ENCODE data around the gene ISCU.

ISCU gene

GRCh38 chr12:108611884-108612415 is 49.6 kb downstream of the ISCU start:
- Histone ChIP-seq H3K9ac (ENCODE audit: insufficient read length) (no peak overlapping the region), H3K4me3 (no peak overlapping the region), H3K36me3 (ENCODE audit: insufficient read depth, low read length) (no peaks in the 10 kb centered on the region), H3K9me3 (ENCODE audit: low read depth, low read length) (no peaks in the 10 kb centered on the region), H3K27ac (no peak overlapping the region)
- no peak for DNase-seq (ENCODE audit: low read depth, low spot score)
- TF ChIP-seq EZH2 (IDR thresholded peaks at IDR 0.05) (no peak), FOXP2 (optimal IDR thresholded peaks at IDR 0.05; ENCODE audit: control extremely low read depth, extremely low read length, insufficient read depth) (no peak), POLR2AphosphoS5 (IDR thresholded peaks at IDR 0.05; ENCODE audit: borderline replicate concordance, low read depth, low read length) (no peak)

GRCh38 chr12:108612788-108613282 is 50.4 kb downstream of the ISCU start:
- no peak overlapping the region for H3K9ac ChIP-seq (ENCODE audit: insufficient read length)
- no peaks in the 10 kb centered on the region for H3K9me3 ChIP-seq (ENCODE audit: low read depth, low read length)
- no peak for TF ChIP-seq EZH2 (IDR thresholded peaks at IDR 0.05)
- TF ChIP-seq FOXP2 (optimal IDR thresholded peaks at IDR 0.05; ENCODE audit: control extremely low read depth, extremely low read length, insufficient read depth), result no peak
- TF ChIP-seq POLR2AphosphoS5 (IDR thresholded peaks at IDR 0.05; ENCODE audit: borderline replicate concordance, low read depth, low read length), result no peak
- no peak overlapping the region for H3K4me3 ChIP-seq
- no peak for DNase-seq (ENCODE audit: low read depth, low spot score)
- H3K36me3 ChIP-seq (ENCODE audit: insufficient read depth, low read length), result no peaks in the 10 kb centered on the region
- no peak overlapping the region for H3K27ac ChIP-seq

DNA sequence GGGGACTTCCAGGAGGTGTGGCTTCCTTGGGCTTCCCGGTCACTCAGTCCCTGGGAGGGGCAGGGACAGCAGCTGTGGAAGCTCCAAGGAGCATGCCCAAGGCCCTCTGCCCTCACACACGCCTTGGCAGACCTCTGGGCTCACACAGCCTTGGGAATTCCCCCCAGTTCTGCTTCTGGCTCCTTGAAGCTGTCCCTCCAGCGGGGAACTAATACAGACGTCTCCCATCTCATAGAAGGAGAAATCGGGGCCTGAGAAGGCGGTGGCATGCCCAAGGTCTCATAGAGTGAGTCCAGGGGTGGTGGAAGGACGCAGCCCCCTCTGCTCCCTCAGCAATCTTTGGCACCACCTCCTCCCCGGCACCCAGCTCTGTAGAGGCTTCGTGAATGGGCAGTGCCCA is 51.2 kb downstream of the ISCU start:
- H3K27ac ChIP-seq, result no peak overlapping the region
- no peak overlapping the region for H3K4me3 ChIP-seq
- no peaks in the 10 kb centered on the region for H3K36me3 ChIP-seq (ENCODE audit: insufficient read depth, low read length)
- no peak for DNase-seq (ENCODE audit: low read depth, low spot score)
- TF ChIP-seq POLR2AphosphoS5 (IDR thresholded peaks at IDR 0.05; ENCODE audit: borderline replicate concordance, low read depth, low read length) (no peak), EZH2 (IDR thresholded peaks at IDR 0.05) (no peak)
- H3K9me3 ChIP-seq (ENCODE audit: low read depth, low read length), result no peaks in the 10 kb centered on the region
- no peak overlapping the region for H3K9ac ChIP-seq (ENCODE audit: insufficient read length)

- TF ChIP-seq POLR2AphosphoS5 (IDR thresholded peaks at IDR 0.05; ENCODE audit: borderline replicate concordance, low read depth, low read length) (no peak), EZH2 (IDR thresholded peaks at IDR 0.05) (no peak), FOXP2 (optimal IDR thresholded peaks at IDR 0.05; ENCODE audit: control extremely low read depth, extremely low read length, insufficient read depth) (no peak)
- Histone ChIP-seq H3K9me3 (ENCODE audit: low read depth, low read length) (no peaks in the 10 kb centered on the region), H3K9ac (ENCODE audit: insufficient read length) (no peak overlapping the region), H3K4me3 (no peak overlapping the region), H3K27ac (no peak overlapping the region), H3K36me3 (ENCODE audit: insufficient read depth, low read length) (no peaks in the 10 kb centered on the region)
- DNase-seq (ENCODE audit: low read depth, low spot score), result no peak
Observed at GRCh38 chr12:108614041-108614440, 51.6 kb downstream of the ISCU start.

- Histone ChIP-seq H3K36me3 (ENCODE audit: insufficient read depth, low read length) (no peaks in the 10 kb centered on the region), H3K4me3 (no peak overlapping the region), H3K9ac (ENCODE audit: insufficient read length) (no peak overlapping the region), H3K27ac (no peak overlapping the region), H3K9me3 (ENCODE audit: low read depth, low read length) (no peaks in the 10 kb centered on the region)
- no peak for DNase-seq (ENCODE audit: low read depth, low spot score)
- TF ChIP-seq EZH2 (IDR thresholded peaks at IDR 0.05), result no peak
- no peak for TF ChIP-seq POLR2AphosphoS5 (IDR thresholded peaks at IDR 0.05; ENCODE audit: borderline replicate concordance, low read depth, low read length)
- no peak for TF ChIP-seq FOXP2 (optimal IDR thresholded peaks at IDR 0.05; ENCODE audit: control extremely low read depth, extremely low read length, insufficient read depth)
Observed at GRCh38 chr12:108614639-108615038, 52.2 kb downstream of the ISCU start.

- Histone ChIP-seq H3K4me3 (no peak overlapping the region), H3K36me3 (ENCODE audit: insufficient read depth, low read length) (no peaks in the 10 kb centered on the region), H3K9ac (ENCODE audit: insufficient read length) (no peak overlapping the region), H3K27ac (no peak overlapping the region), H3K9me3 (ENCODE audit: low read depth, low read length) (no peaks in the 10 kb centered on the region)
- no peak for TF ChIP-seq POLR2AphosphoS5 (IDR thresholded peaks at IDR 0.05; ENCODE audit: borderline replicate concordance, low read depth, low read length)
- no peak for TF ChIP-seq EZH2 (IDR thresholded peaks at IDR 0.05)
- no peak for TF ChIP-seq FOXP2 (optimal IDR thresholded peaks at IDR 0.05; ENCODE audit: control extremely low read depth, extremely low read length, insufficient read depth)
- DNase-seq (ENCODE audit: low read depth, low spot score), result no peak
Observed at GRCh38 chr12:108615918-108616317, 53.5 kb downstream of the ISCU start.

DNA sequence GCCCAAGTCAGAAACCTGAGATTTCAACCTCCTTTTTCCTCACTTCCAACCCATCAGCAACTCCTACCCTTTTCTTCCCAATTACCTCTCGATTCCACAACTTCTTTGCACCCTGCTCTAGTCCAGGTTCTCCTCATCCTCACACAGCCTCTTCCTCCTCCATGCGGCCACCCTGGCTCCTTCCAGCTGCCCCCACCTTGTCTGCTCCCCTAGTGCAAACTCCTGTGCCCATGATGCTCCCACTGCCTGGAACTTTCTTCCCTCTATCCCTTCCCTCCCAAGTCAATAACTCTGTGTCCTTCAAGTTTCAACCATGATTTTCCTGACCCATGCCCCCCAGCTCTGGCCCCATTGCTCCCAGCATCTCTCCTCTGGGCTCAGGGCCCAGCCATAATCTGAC is 54.0 kb downstream of the ISCU start:
- no peaks in the 10 kb centered on the region for H3K9me3 ChIP-seq (ENCODE audit: low read depth, low read length)
- no peak overlapping the region for H3K4me3 ChIP-seq

GRCh38 chr12:108616941-108617858 is 54.8 kb downstream of the ISCU start:
- no peaks in the 10 kb centered on the region for H3K9me3 ChIP-seq (ENCODE audit: low read depth, low read length)
- peak overlapping the region; percentile 49; the same call in 1 of the 2 replicates for H3K27ac ChIP-seq
- H3K4me3 ChIP-seq, result peak overlapping the region; percentile 7; the same call in 1 of the 2 replicates
- no peak for DNase-seq (ENCODE audit: low read depth, low spot score)
- H3K9ac ChIP-seq (ENCODE audit: insufficient read length), result no peak overlapping the region
- H3K36me3 ChIP-seq (ENCODE audit: insufficient read depth, low read length), result no peaks in the 10 kb centered on the region
- TF ChIP-seq POLR2AphosphoS5 (IDR thresholded peaks at IDR 0.05; ENCODE audit: borderline replicate concordance, low read depth, low read length) (0 out of 2 replicates have a peak, but pooled peaks have one; percentile 19), EZH2 (IDR thresholded peaks at IDR 0.05) (no peak)

More for the DNA sequence above, 54.0 kb downstream of the ISCU start:
- no peak for DNase-seq (ENCODE audit: low read depth, low spot score)
- no peak overlapping the region; the same call in 1 of the 2 replicates for H3K27ac ChIP-seq
- TF ChIP-seq EZH2 (IDR thresholded peaks at IDR 0.05) (no peak), POLR2AphosphoS5 (IDR thresholded peaks at IDR 0.05; ENCODE audit: borderline replicate concordance, low read depth, low read length) (no peak)
- no peak overlapping the region for H3K9ac ChIP-seq (ENCODE audit: insufficient read length)
- H3K36me3 ChIP-seq (ENCODE audit: insufficient read depth, low read length), result no peaks in the 10 kb centered on the region

Data from SK-N-MC (cell line).